Caki2 (cell line): Measurements from ENCODE around the gene MEDAG. TPM values are rescaled to one million over a fixed set of nuclear protein-coding genes. Genes with fewer than 3 reads are reported as not detected.

Experiments
- total RNA-seq: library from RNA; depleted of rRNA; stranded (reverse); fragments of >200 nt; shearing (Covaris generic); gene quantifications from 2 replicates; pipeline ENCODE4 v1.2.3, GENCODE V29; 2014; ENCODE audit warnings: low replicate concordance; rRNA removed

MEDAG gene
- total RNA-seq, 1 experiment from 2014 or later = not detected

Other genes starting within 250 kb of the MEDAG start
- 0.61 and 1.6 TPM in 2 replicates for gene ALOX5AP, start 170.7 kb upstream of the MEDAG start, total RNA-seq
- gene TEX26, start 26.4 kb downstream of the MEDAG start, total RNA-seq = not detected in 2 replicates